Activated T-helper 1 cell treated with anti-CD3 and anti-CD28 coated beads, Interleukin-12 subunit alpha, Interleukin-12 subunit beta, Interleukin-2, Interleukin-4 antibody, amounts not matched to agents 30 ng/mL and 10 ng/mL and 1 ng/mL, durations not matched to agents 14 hours and 24 hours and 36 hours (primary cell): ENCODE results near the gene ITGB4. TPM values are rescaled to one million over a fixed set of nuclear protein-coding genes. Genes with fewer than 3 reads are reported as not detected.

Experiments used
- DNase-seq: peaks from one replicate; pipeline ENCODE4 v3.0.0; 2021; ENCODE audit warnings: low spot score
- H3K27ac Mint-ChIP-seq: one replicate; pipeline ENCODE4 v1.8.0; 2021; ENCODE audit warnings: mild to moderate bottlenecking, mixed read lengths
- H3K27me3 Mint-ChIP-seq: one replicate; pipeline ENCODE4 v1.8.0; 2022; ENCODE audit warnings: mild to moderate bottlenecking, moderate library complexity, mixed read lengths; ENCODE audit not compliant: insufficient read depth
- H3K36me3 Mint-ChIP-seq: one replicate; pipeline ENCODE4 v1.8.0; 2021; ENCODE audit warnings: low read depth, mixed read lengths
- H3K4me1 Mint-ChIP-seq: one replicate; pipeline ENCODE4 v1.8.0; 2021; ENCODE audit warnings: low read depth, mixed read lengths
- H3K4me3 Mint-ChIP-seq: one replicate; pipeline ENCODE4 v1.8.0; 2021; ENCODE audit warnings: mild to moderate bottlenecking, moderate library complexity, mixed read lengths
- H3K9me3 Mint-ChIP-seq: one replicate; pipeline ENCODE4 v1.8.0; 2021; ENCODE audit warnings: mixed read lengths
- intact Hi-C: fragments of 100-400 bp; cut with micrococcal nuclease; formaldehyde crosslinking; loops from one replicate; pipeline ENCODE4 v1.15.1; 2024
- total RNA-seq: library from RNA; stranded (reverse); gene quantifications from 2 replicates; pipeline ENCODE4 v1.2.3, GENCODE V29; 2022

ITGB4 gene
- total RNA-seq, 1 donor from 2014 or later = 1.4 TPM

GRCh38 chr17:75691371-75691791 lies 29.9 kb upstream of the ITGB4 start:
- intact Hi-C loops = loop anchor here (1.0 kb wide), 1 partner anchor 24 kb away; the partner anchor contains the start of genes RECQL5 and SAP30BP
- H3K9me3 Mint-ChIP-seq = no peaks in the 10 kb centered on the region
- H3K36me3 Mint-ChIP-seq = peaks cover 24% of the 10 kb centered on the region
- H3K27ac Mint-ChIP-seq = peak overlapping the region; percentile 89
- DNase-seq = peak; percentile 39
- peak overlapping the region; percentile 12 for H3K4me3 Mint-ChIP-seq
- peaks cover 45% of the 10 kb centered on the region for H3K4me1 Mint-ChIP-seq
- H3K27me3 Mint-ChIP-seq = no peaks in the 10 kb centered on the region

- intact Hi-C loops = loop anchor here (1.0 kb wide), 1 partner anchor 25 kb away; the partner anchor contains the start of genes RECQL5 and SAP30BP
- DNase-seq = no peak
- no peaks in the 10 kb centered on the region for H3K27me3 Mint-ChIP-seq
- H3K27ac Mint-ChIP-seq = peak overlapping the region; percentile 89
- H3K4me3 Mint-ChIP-seq = no peak overlapping the region
- H3K36me3 Mint-ChIP-seq = peaks cover 24% of the 10 kb centered on the region
- peaks cover 45% of the 10 kb centered on the region for H3K4me1 Mint-ChIP-seq
- H3K9me3 Mint-ChIP-seq = no peaks in the 10 kb centered on the region
Observed at GRCh38 chr17:75691801-75692626, 29.2 kb upstream of the ITGB4 start.

GRCh38 chr17:75692976-75693375 lies 28.3 kb upstream of the ITGB4 start:
- no peak for DNase-seq
- peaks cover 26% of the 10 kb centered on the region for H3K36me3 Mint-ChIP-seq
- intact Hi-C loops = no loop called here
- H3K4me1 Mint-ChIP-seq = peaks cover 39% of the 10 kb centered on the region
- no peaks in the 10 kb centered on the region for H3K9me3 Mint-ChIP-seq
- H3K27me3 Mint-ChIP-seq = no peaks in the 10 kb centered on the region
- H3K27ac Mint-ChIP-seq = no peak overlapping the region
- H3K4me3 Mint-ChIP-seq = no peak overlapping the region

- H3K27ac Mint-ChIP-seq = no peak overlapping the region
- intact Hi-C loops = no loop called here
- peaks cover 31% of the 10 kb centered on the region for H3K4me1 Mint-ChIP-seq
- DNase-seq = no peak
- no peaks in the 10 kb centered on the region for H3K27me3 Mint-ChIP-seq
- peaks cover 27% of the 10 kb centered on the region for H3K36me3 Mint-ChIP-seq
- no peak overlapping the region for H3K4me3 Mint-ChIP-seq
- H3K9me3 Mint-ChIP-seq = no peaks in the 10 kb centered on the region
Observed at GRCh38 chr17:75693500-75694481, 27.5 kb upstream of the ITGB4 start.

- Mint-ChIP-seq H3K27ac (no peak overlapping the region), H3K36me3 (peaks cover 29% of the 10 kb centered on the region), H3K4me1 (peaks cover 24% of the 10 kb centered on the region), H3K4me3 (no peak overlapping the region), H3K9me3 (no peaks in the 10 kb centered on the region), H3K27me3 (no peaks in the 10 kb centered on the region)
- intact Hi-C loops = no loop called here
- no peak for DNase-seq
Observed at GRCh38 chr17:75694536-75694935, 26.7 kb upstream of the ITGB4 start.

- intact Hi-C loops = no loop called here
- DNase-seq = no peak
- no peaks in the 10 kb centered on the region for H3K27me3 Mint-ChIP-seq
- peaks cover 16% of the 10 kb centered on the region for H3K4me1 Mint-ChIP-seq
- no peak overlapping the region for H3K4me3 Mint-ChIP-seq
- H3K9me3 Mint-ChIP-seq = no peaks in the 10 kb centered on the region
- H3K27ac Mint-ChIP-seq = peak overlapping the region; percentile 6
- H3K36me3 Mint-ChIP-seq = peaks cover 28% of the 10 kb centered on the region
Observed at GRCh38 chr17:75695141-75695829, 26.0 kb upstream of the ITGB4 start.

- Mint-ChIP-seq H3K36me3 (peaks cover 33% of the 10 kb centered on the region), H3K4me3 (no peak overlapping the region), H3K27me3 (no peaks in the 10 kb centered on the region)
Observed at GRCh38 chr17:75695830-75696271, 25.4 kb upstream of the ITGB4 start.

GRCh38 chr17:75697651-75698291 lies 23.5 kb upstream of the ITGB4 start:
- H3K9me3 Mint-ChIP-seq = no peaks in the 10 kb centered on the region
- no peak for DNase-seq
- no peaks in the 10 kb centered on the region for H3K27me3 Mint-ChIP-seq
- no peaks in the 10 kb centered on the region for H3K4me1 Mint-ChIP-seq
- H3K4me3 Mint-ChIP-seq = no peak overlapping the region
- peaks cover 34% of the 10 kb centered on the region for H3K36me3 Mint-ChIP-seq
- H3K27ac Mint-ChIP-seq = peak overlapping the region; percentile 42
- intact Hi-C loops = no loop called here

More at GRCh38 chr17:75695830-75696271, 25.4 kb upstream of the ITGB4 start:
- intact Hi-C loops = no loop called here
- Mint-ChIP-seq H3K9me3 (no peaks in the 10 kb centered on the region), H3K27ac (no peak overlapping the region), H3K4me1 (peaks cover 10% of the 10 kb centered on the region)
- no peak for DNase-seq

GRCh38 chr17:75698659-75699058 lies 22.6 kb upstream of the ITGB4 start:
- peaks cover 34% of the 10 kb centered on the region for H3K36me3 Mint-ChIP-seq
- no peaks in the 10 kb centered on the region for H3K4me1 Mint-ChIP-seq
- no peaks in the 10 kb centered on the region for H3K9me3 Mint-ChIP-seq
- no peak for DNase-seq
- H3K27ac Mint-ChIP-seq = no peak overlapping the region
- no peak overlapping the region for H3K4me3 Mint-ChIP-seq
- H3K27me3 Mint-ChIP-seq = no peaks in the 10 kb centered on the region
- intact Hi-C loops = no loop called here

GRCh38 chr17:75701288-75701687 lies 20.0 kb upstream of the ITGB4 start:
- intact Hi-C loops = no loop called here
- Mint-ChIP-seq H3K27ac (no peak overlapping the region), H3K36me3 (peaks cover 31% of the 10 kb centered on the region)

GRCh38 chr17:75703191-75703590 lies 18.1 kb upstream of the ITGB4 start:
- no peak for DNase-seq
- Mint-ChIP-seq H3K9me3 (no peaks in the 10 kb centered on the region), H3K36me3 (peaks cover 35% of the 10 kb centered on the region), H3K27ac (no peak overlapping the region), H3K4me1 (no peaks in the 10 kb centered on the region), H3K4me3 (no peak overlapping the region), H3K27me3 (no peaks in the 10 kb centered on the region)
- intact Hi-C loops = no loop called here

More at GRCh38 chr17:75701288-75701687, 20.0 kb upstream of the ITGB4 start:
- DNase-seq = no peak
- no peak overlapping the region for H3K4me3 Mint-ChIP-seq
- no peaks in the 10 kb centered on the region for H3K27me3 Mint-ChIP-seq
- H3K9me3 Mint-ChIP-seq = no peaks in the 10 kb centered on the region
- H3K4me1 Mint-ChIP-seq = no peaks in the 10 kb centered on the region

- Mint-ChIP-seq H3K4me3 (no peak overlapping the region), H3K27me3 (no peaks in the 10 kb centered on the region), H3K9me3 (no peaks in the 10 kb centered on the region), H3K36me3 (peaks cover 37% of the 10 kb centered on the region), H3K4me1 (no peaks in the 10 kb centered on the region), H3K27ac (no peak overlapping the region)
- no peak for DNase-seq
- intact Hi-C loops = no loop called here
Observed at GRCh38 chr17:75703591-75703990, 17.7 kb upstream of the ITGB4 start.
